LoVo (cell line): Measurements from ENCODE around the gene AP3B1.

Source experiments
- DNase-seq: peaks from one replicate; pipeline ENCODE4 v3.0.0-alpha.2; 2016; ENCODE audit warnings: low spot score

Gene AP3B1

GRCh38 chr5:78002690-78003089 is 291.8 kb downstream of the AP3B1 start:
- DNase-seq: no peak

- no peak for DNase-seq
These were observed 293.3 kb downstream of the AP3B1 start for GRCh38 chr5:78001197-78001596.

GRCh38 chr5:78000191-78000590 is 294.3 kb downstream of the AP3B1 start:
- no peak for DNase-seq

GRCh38 chr5:77999399-77999798 is 295.1 kb downstream of the AP3B1 start:
- DNase-seq: no peak

GRCh38 chr5:77996943-77997342 is 297.6 kb downstream of the AP3B1 start:
- DNase-seq: no peak

- no peak for DNase-seq
These were observed 298.6 kb downstream of the AP3B1 start for GRCh38 chr5:77995793-77996409.

- DNase-seq: no peak
These were observed 299.6 kb downstream of the AP3B1 start for GRCh38 chr5:77994943-77995342.

- no peak for DNase-seq
These were observed 300.6 kb downstream of the AP3B1 start for GRCh38 chr5:77993855-77994318.

GRCh38 chr5:77993141-77993854 is 301.2 kb downstream of the AP3B1 start:
- DNase-seq: no peak

GRCh38 chr5:77991084-77991483 is 303.4 kb downstream of the AP3B1 start:
- DNase-seq: no peak

GRCh38 chr5:77990020-77990419 is 304.5 kb downstream of the AP3B1 start:
- no peak for DNase-seq

- no peak for DNase-seq
These were observed 306.5 kb downstream of the AP3B1 start for GRCh38 chr5:77987988-77988387.

GRCh38 chr5:77987331-77987730 is 307.2 kb downstream of the AP3B1 start:
- DNase-seq: no peak

GRCh38 chr5:77986261-77986660 is 308.2 kb downstream of the AP3B1 start:
- no peak for DNase-seq

- DNase-seq: no peak
These were observed 309.3 kb downstream of the AP3B1 start for GRCh38 chr5:77985247-77985646.

- DNase-seq: no peak
These were observed 309.9 kb downstream of the AP3B1 start for GRCh38 chr5:77984587-77984986.

GRCh38 chr5:77983482-77984199 is 310.9 kb downstream of the AP3B1 start:
- no peak for DNase-seq

- no peak for DNase-seq
These were observed 312.7 kb downstream of the AP3B1 start for GRCh38 chr5:77981820-77982219.

GRCh38 chr5:77974576-77974975 is 319.9 kb downstream of the AP3B1 start:
- DNase-seq: no peak

- no peak for DNase-seq
These were observed 321.3 kb downstream of the AP3B1 start for GRCh38 chr5:77973253-77973609.

GRCh38 chr5:77972469-77973252 is 321.8 kb downstream of the AP3B1 start:
- DNase-seq: no peak

GRCh38 chr5:77971776-77972468 is 322.6 kb downstream of the AP3B1 start:
- no peak for DNase-seq
